Activated CD4-positive, alpha-beta T cell treated with anti-CD3 and anti-CD28 coated beads, Interleukin-2, amount 10 ng/mL, durations not matched to agents 7 days and 5 days (primary cell): ENCODE data around the gene MAP4K5. TPM values are rescaled to one million over a fixed set of nuclear protein-coding genes. Genes with fewer than 3 reads are reported as not detected.

ENCODE experiments used
- CTCF ChIA-PET: fragments of 350-600 bp; sonication (Branson Sonifier 250); formaldehyde crosslinking; loops from one replicate; lab custom pipeline; 2021; ENCODE audit warnings: antibody characterized with exemption; lab: Charles Lee
- POLR2A ChIA-PET: fragments of 350-600 bp; sonication (Branson Sonifier 250); formaldehyde crosslinking; loops from one replicate; lab custom pipeline; 2021; ENCODE audit warnings: antibody characterized with exemption; lab: Charles Lee
- DNase-seq: peaks from one replicate; pipeline ENCODE4 v3.0.0-alpha.2; 2020
- H3K27ac Mint-ChIP-seq: one replicate; pipeline ENCODE4 v1.8.0; 2021; ENCODE audit warnings: mild to moderate bottlenecking, moderate library complexity, mixed read lengths
- H3K27me3 Mint-ChIP-seq: one replicate; pipeline ENCODE4 v1.8.0; 2021; ENCODE audit warnings: mixed read lengths
- H3K36me3 Mint-ChIP-seq: one replicate; pipeline ENCODE4 v1.8.0; 2021; ENCODE audit warnings: low read depth, mixed read lengths
- H3K4me1 Mint-ChIP-seq: one replicate; pipeline ENCODE4 v1.8.0; 2021; ENCODE audit warnings: mixed read lengths
- H3K4me3 Mint-ChIP-seq: one replicate; pipeline ENCODE4 v1.8.0; 2021; ENCODE audit warnings: mild to moderate bottlenecking, moderate library complexity, mixed read lengths
- H3K9me3 Mint-ChIP-seq: one replicate; pipeline ENCODE4 v1.8.0; 2021; ENCODE audit warnings: mixed read lengths
- total RNA-seq, 2 experiments: library from RNA; stranded (reverse); gene quantifications; one replicate each; pipeline ENCODE4 v1.2.3, GENCODE V29; 2021

MAP4K5 gene
- total RNA-seq, 2 experiments from 2014 or later, result 30.5 to 30.8 TPM

DNA sequence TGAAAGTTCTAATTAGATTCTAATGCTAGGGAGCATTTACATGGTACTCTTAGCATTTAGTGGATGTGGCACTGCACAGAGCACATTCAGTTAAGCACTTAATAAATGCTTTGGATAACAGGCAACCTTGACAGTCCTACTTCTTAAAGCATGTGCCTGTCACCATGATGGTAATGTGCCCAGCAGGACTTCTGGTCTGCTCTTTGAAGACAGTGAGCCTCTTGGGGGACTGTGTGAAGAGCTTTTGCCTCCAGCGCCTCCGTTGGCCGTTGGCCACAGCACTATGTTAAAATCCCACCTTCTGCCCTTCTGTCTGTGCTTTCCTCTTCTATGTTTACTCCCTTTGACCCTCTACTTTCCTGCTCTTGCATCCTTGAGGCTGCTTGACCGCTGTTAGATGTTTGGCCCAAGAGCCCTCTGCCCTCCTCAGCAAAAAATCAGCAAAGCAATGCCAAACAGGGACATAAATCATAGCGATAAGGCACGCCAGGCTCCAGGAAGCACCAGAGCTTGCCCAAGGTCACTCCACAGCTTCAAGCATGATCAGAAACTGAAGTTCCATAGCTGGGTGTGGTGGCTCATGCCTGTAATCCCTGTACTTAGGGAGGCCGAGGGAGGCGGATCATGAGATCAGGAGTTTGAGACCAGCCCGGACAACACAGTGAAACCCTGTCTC is 144.0 kb downstream of the MAP4K5 start:
- no peaks in the 10 kb centered on the region for H3K9me3 Mint-ChIP-seq
- no peaks in the 10 kb centered on the region for H3K4me1 Mint-ChIP-seq
- H3K27ac Mint-ChIP-seq, result no peak overlapping the region
- H3K4me3 Mint-ChIP-seq, result no peak overlapping the region
- ChIA-PET POLR2A (no interaction called here), CTCF (no interaction called here)
- no peak for DNase-seq
- no peaks in the 10 kb centered on the region for H3K36me3 Mint-ChIP-seq
- no peaks in the 10 kb centered on the region for H3K27me3 Mint-ChIP-seq

DNA sequence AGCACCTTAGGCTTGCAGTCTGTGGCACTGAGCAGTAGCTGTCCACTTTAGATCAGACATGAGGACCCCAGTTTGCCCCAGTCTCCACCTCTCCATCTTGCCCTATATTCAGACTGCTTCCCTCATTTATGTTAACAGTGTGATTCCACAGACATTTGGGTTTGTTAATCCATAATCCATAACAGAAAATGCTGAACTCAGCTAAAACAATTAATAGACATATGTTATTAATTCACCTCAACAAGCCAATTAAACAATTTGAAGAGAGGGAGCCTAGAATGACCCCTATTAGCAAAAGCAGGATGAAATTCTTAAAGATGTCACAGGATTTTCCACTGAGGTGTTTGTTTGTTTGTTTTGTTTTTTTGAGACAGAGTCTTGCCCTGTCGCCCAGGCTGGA is 144.8 kb downstream of the MAP4K5 start:
- no peak overlapping the region for H3K27ac Mint-ChIP-seq
- H3K4me1 Mint-ChIP-seq, result no peaks in the 10 kb centered on the region
- ChIA-PET CTCF (no interaction called here), POLR2A (no interaction called here)
- DNase-seq, result no peak
- H3K9me3 Mint-ChIP-seq, result no peaks in the 10 kb centered on the region
- H3K36me3 Mint-ChIP-seq, result no peaks in the 10 kb centered on the region
- H3K4me3 Mint-ChIP-seq, result no peak overlapping the region
- H3K27me3 Mint-ChIP-seq, result no peaks in the 10 kb centered on the region

DNA sequence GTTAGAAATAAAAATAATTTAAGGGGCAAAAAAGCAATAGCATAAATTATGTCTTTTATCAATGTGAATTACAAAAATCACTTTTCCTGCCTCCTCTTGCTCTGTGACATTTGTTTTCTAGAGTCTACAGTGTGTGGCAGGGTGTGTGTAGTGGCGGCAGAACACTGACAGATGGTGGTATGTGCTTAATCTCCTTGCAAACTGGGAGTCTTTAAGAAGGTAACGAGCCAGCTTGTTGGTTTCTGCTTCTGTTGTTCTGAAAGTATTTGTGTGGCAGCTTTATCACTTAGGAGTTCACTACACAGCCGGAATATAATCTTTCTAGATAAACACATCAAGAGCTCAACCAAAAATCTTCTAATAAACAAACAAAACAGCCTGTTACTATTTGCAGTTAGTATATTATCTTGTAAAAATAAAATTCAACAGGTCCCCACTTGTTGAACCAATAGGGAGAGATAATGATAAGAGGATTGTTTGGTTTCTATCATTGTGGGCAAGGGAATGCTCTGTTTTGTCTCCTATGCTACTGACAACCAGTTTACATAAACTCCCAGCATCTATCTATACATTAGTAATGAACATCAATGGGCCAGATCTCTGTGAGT is 148.6 kb downstream of the MAP4K5 start:
- Mint-ChIP-seq H3K27me3 (no peaks in the 10 kb centered on the region), H3K36me3 (no peaks in the 10 kb centered on the region), H3K4me3 (no peak overlapping the region), H3K27ac (no peak overlapping the region), H3K4me1 (no peaks in the 10 kb centered on the region), H3K9me3 (no peaks in the 10 kb centered on the region)
- POLR2A ChIA-PET, result no interaction called here
- CTCF ChIA-PET, result interaction anchor here (1.0 kb wide), 1 partner anchor 9 kb away, joined by 3 read pairs; no protein-coding TSS in a partner anchor
- no peak for DNase-seq

DNA sequence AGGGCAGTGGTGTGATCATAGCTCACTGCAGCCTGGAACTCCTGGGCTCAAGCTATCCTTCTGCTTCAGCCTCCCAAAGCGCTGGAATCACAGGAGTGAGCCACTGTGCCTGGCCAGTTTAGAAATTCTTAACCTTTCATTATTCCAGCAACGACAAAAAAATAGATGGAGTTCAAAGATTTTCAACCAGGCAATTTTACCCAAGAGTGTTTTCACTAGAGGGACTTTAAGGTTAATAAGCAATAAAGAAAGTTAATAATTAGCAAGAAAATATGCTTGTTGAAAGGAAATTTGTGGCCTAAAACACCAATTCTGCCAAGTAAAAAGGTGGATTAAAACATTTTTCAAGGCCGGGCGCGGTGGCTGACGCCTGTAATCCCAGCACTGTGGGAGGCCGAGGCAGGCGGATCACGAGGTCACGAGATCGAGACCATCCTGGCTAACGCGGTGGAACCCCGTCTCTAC is 150.5 kb downstream of the MAP4K5 start:
- Mint-ChIP-seq H3K4me1 (no peaks in the 10 kb centered on the region), H3K9me3 (no peaks in the 10 kb centered on the region), H3K27me3 (no peaks in the 10 kb centered on the region), H3K4me3 (no peak overlapping the region), H3K36me3 (no peaks in the 10 kb centered on the region), H3K27ac (no peak overlapping the region)
- ChIA-PET POLR2A (no interaction called here), CTCF (no interaction called here)
- DNase-seq, result no peak

DNA sequence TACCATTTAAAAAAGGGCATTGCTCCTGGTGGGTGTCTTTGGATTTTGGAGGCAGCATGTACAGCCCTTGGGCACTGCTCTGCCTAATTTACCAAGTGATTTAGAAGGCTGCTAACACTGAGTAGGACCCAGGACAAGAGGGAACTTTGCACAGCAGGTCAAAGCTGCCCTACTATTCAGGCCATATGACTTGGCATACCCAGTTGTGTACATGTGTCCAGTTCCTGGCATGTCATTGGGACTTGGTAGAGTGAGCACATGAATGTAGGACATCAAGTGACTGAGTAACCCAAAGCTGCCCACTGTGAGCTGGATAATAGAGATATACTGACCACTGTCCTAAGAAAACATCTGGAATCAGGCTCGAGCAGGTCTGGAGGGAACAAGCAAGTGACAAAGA is 151.4 kb downstream of the MAP4K5 start:
- CTCF ChIA-PET, result interaction anchor here (0.5 kb wide), 1 partner anchor 221 kb away, joined by 3 read pairs; no protein-coding TSS in a partner anchor

DNA sequence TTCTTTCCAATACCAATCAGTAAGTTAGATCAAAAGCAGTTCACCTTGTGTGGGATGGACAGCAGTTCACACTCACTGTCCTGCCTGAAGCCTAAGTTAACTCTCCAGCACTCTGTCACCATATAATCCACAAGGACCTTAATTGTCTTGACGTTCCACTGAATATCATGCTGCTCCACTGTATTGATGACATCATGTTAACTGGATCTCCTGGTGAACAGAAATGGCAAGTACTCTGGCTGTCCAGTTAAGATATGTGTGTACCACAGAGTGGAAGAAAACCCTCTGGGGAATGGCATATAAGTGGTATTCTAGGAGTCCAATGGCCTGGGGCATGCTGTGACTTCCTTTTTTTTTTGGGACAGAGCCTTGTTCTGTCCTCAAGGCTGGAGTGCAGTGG is 151.9 kb downstream of the MAP4K5 start:
- no peaks in the 10 kb centered on the region for H3K36me3 Mint-ChIP-seq
- H3K4me3 Mint-ChIP-seq, result no peak overlapping the region
- no peak for DNase-seq
- H3K27ac Mint-ChIP-seq, result no peak overlapping the region
- no peaks in the 10 kb centered on the region for H3K9me3 Mint-ChIP-seq
- H3K27me3 Mint-ChIP-seq, result no peaks in the 10 kb centered on the region
- POLR2A ChIA-PET, result no interaction called here
- CTCF ChIA-PET, result no interaction called here
- H3K4me1 Mint-ChIP-seq, result no peaks in the 10 kb centered on the region

More for the DNA sequence above, 151.4 kb downstream of the MAP4K5 start:
- H3K27me3 Mint-ChIP-seq, result no peaks in the 10 kb centered on the region
- DNase-seq, result no peak
- H3K4me1 Mint-ChIP-seq, result no peaks in the 10 kb centered on the region
- H3K36me3 Mint-ChIP-seq, result no peaks in the 10 kb centered on the region
- POLR2A ChIA-PET, result no interaction called here
- no peak overlapping the region for H3K4me3 Mint-ChIP-seq
- no peak overlapping the region for H3K27ac Mint-ChIP-seq
- no peaks in the 10 kb centered on the region for H3K9me3 Mint-ChIP-seq

DNA sequence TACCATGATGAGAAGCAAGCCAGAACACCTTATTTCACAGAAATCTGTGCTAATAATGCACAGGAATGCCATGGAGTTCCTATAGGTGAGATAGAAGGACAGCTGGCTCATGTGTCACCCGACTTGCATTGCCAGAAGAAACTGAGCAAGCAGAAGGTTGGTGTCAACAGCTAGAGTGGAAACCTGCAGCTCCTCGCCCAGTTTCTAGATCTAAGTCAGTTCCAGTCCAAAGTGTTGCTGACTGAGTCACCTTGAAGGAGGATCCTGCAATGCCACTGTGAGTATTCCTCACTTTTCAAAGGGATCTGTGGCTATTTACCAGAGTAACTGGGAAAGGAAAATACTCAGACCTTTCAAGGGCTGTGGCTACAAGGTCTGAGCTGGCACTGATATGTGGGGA is 152.8 kb downstream of the MAP4K5 start:
- POLR2A ChIA-PET, result no interaction called here
- no peaks in the 10 kb centered on the region for H3K4me1 Mint-ChIP-seq

DNA sequence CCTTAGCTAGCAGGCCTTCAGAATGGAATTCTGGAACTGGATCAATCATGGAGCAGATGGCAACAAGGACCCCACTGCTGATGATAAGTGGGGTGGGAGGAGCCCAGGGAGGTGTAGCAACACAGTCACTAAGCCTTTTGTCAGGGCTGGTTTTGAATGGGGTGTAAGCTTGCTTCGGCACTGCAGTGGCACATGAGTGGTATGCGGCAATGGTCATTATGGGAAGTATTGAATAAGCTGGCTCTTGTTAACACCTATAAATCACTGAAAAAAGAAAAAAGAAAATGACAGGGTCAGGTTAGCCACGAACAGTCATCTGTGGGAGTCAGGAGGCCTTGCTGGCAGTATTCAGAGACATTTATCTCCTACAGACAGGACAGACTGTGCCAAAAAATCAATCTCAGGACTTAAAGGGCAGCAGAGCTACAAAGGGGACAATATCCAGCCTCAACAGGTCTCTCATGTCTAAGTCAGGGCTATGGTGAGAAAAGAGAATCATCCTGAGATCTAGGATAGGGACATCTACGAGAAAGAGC is 154.8 kb downstream of the MAP4K5 start:
- H3K4me3 Mint-ChIP-seq, result no peak overlapping the region
- H3K9me3 Mint-ChIP-seq, result no peaks in the 10 kb centered on the region
- no peaks in the 10 kb centered on the region for H3K36me3 Mint-ChIP-seq
- ChIA-PET POLR2A (no interaction called here), CTCF (interaction anchor here (0.7 to 0.8 kb wide), 2 partner anchors 13 to 337 kb away, joined by 3 read pairs; no protein-coding TSS in a partner anchor)
- H3K27ac Mint-ChIP-seq, result no peak overlapping the region
- no peak for DNase-seq
- H3K27me3 Mint-ChIP-seq, result peaks cover 6% of the 10 kb centered on the region
- no peaks in the 10 kb centered on the region for H3K4me1 Mint-ChIP-seq

More for the DNA sequence above, 152.8 kb downstream of the MAP4K5 start:
- H3K27me3 Mint-ChIP-seq, result no peaks in the 10 kb centered on the region
- DNase-seq, result no peak
- no peak overlapping the region for H3K27ac Mint-ChIP-seq
- CTCF ChIA-PET, result interaction anchor here (0.9 to 1.0 kb wide), 3 partner anchors 21 to 481 kb away, joined by 3 read pairs; no protein-coding TSS in a partner anchor
- H3K36me3 Mint-ChIP-seq, result no peaks in the 10 kb centered on the region
- H3K4me3 Mint-ChIP-seq, result no peak overlapping the region
- H3K9me3 Mint-ChIP-seq, result no peaks in the 10 kb centered on the region

DNA sequence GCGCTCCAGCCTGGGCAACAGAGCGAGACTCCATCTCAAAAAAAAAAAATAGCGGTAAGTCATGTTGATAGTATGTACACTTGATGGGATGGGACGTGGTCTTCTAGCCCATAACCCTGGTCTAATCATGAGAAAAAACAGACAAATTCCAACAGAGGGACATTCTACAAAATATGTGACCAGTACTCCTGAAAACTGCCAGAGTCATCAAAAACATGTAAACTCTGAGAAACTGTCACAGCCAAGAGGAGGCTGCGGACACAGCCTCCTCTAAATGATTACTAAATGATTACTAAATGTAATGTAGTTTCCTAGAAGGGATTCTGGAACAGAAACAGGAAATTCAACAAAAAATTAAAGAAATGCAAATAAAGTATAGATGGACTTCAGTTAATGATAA is 156.6 kb downstream of the MAP4K5 start:
- Mint-ChIP-seq H3K4me3 (no peak overlapping the region), H3K4me1 (no peaks in the 10 kb centered on the region), H3K36me3 (no peaks in the 10 kb centered on the region), H3K9me3 (peaks cover under 1% of the 10 kb centered on the region), H3K27ac (no peak overlapping the region), H3K27me3 (peaks cover 6% of the 10 kb centered on the region)
- ChIA-PET POLR2A (no interaction called here), CTCF (no interaction called here)
- no peak for DNase-seq

DNA sequence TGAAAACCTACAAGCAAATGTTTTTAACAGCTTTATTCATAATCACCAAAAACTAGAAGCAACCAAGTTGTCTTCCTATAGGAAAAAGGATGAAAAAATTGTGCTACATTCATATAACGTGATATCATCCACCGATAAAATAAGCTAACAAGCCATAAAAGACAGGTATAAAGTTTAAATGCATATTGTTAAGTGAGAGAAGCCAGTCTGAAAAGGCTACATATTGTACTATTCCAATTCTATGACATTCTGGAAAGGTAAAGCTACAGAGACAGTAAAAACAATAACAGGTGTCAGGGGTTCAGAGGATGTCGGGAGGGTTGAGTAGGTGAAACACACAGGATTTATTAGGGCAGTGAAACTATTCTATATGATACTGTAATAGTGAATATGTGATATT is 158.4 kb downstream of the MAP4K5 start:
- ChIA-PET CTCF (interaction anchor here (0.7 to 1.4 kb wide), 2 partner anchors 53 to 768 kb away, joined by 3 read pairs; no protein-coding TSS in a partner anchor), POLR2A (no interaction called here)
- H3K27ac Mint-ChIP-seq, result no peak overlapping the region
- H3K27me3 Mint-ChIP-seq, result peaks cover 6% of the 10 kb centered on the region
- DNase-seq, result no peak
- H3K4me3 Mint-ChIP-seq, result no peak overlapping the region
- H3K4me1 Mint-ChIP-seq, result no peaks in the 10 kb centered on the region
- peaks cover 4% of the 10 kb centered on the region for H3K9me3 Mint-ChIP-seq
- H3K36me3 Mint-ChIP-seq, result no peaks in the 10 kb centered on the region

DNA sequence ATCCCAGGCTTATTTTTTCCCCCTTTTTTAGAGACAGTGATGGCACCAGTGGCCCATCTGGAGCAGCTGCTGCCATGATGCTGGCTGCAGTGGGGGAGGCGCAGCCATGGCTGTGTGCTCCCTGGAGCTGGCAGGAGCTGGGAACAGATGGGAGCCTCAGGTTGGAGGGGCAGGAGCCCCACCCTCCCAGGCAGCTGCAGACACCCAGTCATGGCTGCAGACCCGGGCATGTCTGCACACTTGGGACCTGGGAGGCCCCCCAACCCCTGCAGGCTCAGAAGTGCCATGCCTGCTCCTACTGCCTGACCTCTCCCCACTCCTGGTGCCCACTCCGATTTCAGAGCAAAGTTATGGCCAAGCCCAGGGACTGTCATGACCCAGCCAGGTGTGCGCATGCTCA is 160.8 kb downstream of the MAP4K5 start:
- CTCF ChIA-PET, result interaction anchor here (0.7 kb wide), 1 partner anchor 49 kb away, joined by 3 read pairs; no protein-coding TSS in a partner anchor
- POLR2A ChIA-PET, result no interaction called here

More for the DNA sequence above, 160.8 kb downstream of the MAP4K5 start:
- Mint-ChIP-seq H3K4me1 (peaks cover 7% of the 10 kb centered on the region), H3K4me3 (no peak overlapping the region), H3K9me3 (peaks cover 4% of the 10 kb centered on the region), H3K27ac (no peak overlapping the region), H3K27me3 (peaks cover 6% of the 10 kb centered on the region), H3K36me3 (no peaks in the 10 kb centered on the region)
- no peak for DNase-seq
